GM12801 (cell line): ENCODE measurements around the gene PROK1.

Source experiments
- CTCF ChIP-seq: IDR thresholded peaks from one replicate; pipeline ENCODE4 v1.5.1; 2011; ENCODE audit warnings: control low read depth; ENCODE audit not compliant: insufficient read length; ENCODE audit errors: extremely low read depth

Gene PROK1

DNA sequence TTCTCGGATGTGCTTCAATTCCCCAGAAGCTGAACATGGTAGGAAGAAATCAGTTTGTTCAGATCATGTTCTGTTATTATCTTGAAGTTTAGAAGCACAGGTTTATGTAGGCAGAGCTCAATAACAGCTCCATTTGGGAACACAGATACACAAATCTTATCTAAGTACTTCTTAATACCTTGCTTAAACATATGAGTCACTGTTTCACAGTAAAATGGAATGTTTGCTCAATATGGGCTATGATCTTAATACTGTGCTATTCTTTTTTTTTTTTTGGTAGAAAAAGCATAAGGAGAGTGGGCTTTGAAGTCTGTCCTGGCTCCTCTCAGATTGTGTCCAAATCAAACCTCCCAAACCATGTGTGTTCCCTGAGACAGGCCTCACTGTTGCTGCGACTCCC lies 13.4 kb downstream of the PROK1 start:
- TF ChIP-seq CTCF = no peak

GRCh38 chr1:110465038-110465813 lies 14.3 kb downstream of the PROK1 start:
- TF ChIP-seq CTCF = no peak

GRCh38 chr1:110465814-110466380 lies 14.9 kb downstream of the PROK1 start:
- TF ChIP-seq CTCF = no peak

- no peak for TF ChIP-seq CTCF
Observed at GRCh38 chr1:110466646-110467280, 15.8 kb downstream of the PROK1 start.

- TF ChIP-seq CTCF = no peak
Observed at GRCh38 chr1:110471131-110471530, 20.2 kb downstream of the PROK1 start.

DNA sequence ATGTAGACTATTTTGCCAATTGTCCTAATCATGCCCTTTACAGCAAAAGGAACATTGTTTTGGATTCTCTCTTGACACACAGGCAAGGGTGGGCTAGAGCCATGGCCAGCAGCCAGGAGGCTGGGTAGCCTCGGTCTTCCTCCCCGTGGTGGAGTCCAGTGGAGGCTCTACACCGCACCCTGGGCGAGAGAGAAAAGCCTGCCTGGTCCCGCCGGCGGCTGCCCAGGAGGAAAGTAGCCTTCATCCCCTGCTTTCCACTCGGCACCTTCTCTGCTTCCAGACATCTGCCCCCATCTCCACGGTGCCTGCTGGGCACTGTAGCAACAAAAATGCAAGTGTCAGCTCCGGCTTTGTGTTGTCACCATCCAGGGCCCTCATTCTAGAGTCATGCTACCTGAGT lies 21.6 kb downstream of the PROK1 start:
- no peak for TF ChIP-seq CTCF

GRCh38 chr1:110474444-110474843 lies 23.5 kb downstream of the PROK1 start:
- TF ChIP-seq CTCF = no peak
